ENCODE measurements around the gene APCS. TPM values are rescaled to one million over a fixed set of nuclear protein-coding genes. Genes with fewer than 3 reads are reported as not detected.

The APCS gene
- total and polyA plus RNA-seq, 2 of the 8 experiments (the other 6 are each of a cell fraction or from before 2014, with no cell fraction given), result not detected

DNA sequence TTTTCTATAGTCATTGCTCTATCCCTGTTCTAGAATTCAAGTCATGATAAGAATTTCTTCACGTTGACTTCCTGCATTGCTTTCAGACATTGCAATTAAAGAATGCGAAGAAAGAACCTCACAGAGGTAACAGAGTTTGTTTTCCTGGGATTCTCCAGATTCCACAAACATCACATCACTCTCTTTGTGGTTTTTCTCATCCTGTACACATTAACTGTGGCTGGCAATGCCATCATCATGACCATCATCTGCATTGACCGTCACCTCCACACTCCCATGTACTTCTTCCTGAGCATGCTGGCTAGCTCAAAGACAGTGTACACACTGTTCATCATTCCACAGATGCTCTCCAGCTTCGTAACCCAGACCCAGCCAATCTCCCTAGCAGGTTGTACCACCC lies 10.6 kb downstream of the APCS start:
- Histone ChIP-seq H2BK12ac (ENCODE audit: low read depth, low read length) (peak overlapping the region; percentile 78), H4K91ac (replicated peaks; ENCODE audit: insufficient read length, low read length) (no peak overlapping the region), H3K4me1 (replicated peaks in 1 of 4; ENCODE audit: control insufficient read depth in 3 of 4, insufficient read depth in 4 of 4, low read length in 3 of 4) (no peaks in the 10 kb centered on the region), H3K18ac (ENCODE audit: extremely low read depth, low read length) (no peak overlapping the region), H3K4me2 (ENCODE audit: insufficient read depth in 1 of 2, low read depth in 2 of 2, low read length in 2 of 2) (no peak overlapping the region), H3K27me3 (replicated peaks in 1 of 4; ENCODE audit: control insufficient read depth in 3 of 4, extremely low read depth in 1 of 4, insufficient read depth in 3 of 4, low read length in 3 of 4) (no peaks in the 10 kb centered on the region), H2BK120ac (replicated peaks; ENCODE audit: low read depth, low read length) (no peak overlapping the region), H3K36me3 (ENCODE audit: control insufficient read depth in 2 of 4, insufficient read depth in 4 of 4, low read length in 3 of 4) (no peaks in the 10 kb centered on the region), H2AFZ (ENCODE audit: low read length) (no peak overlapping the region), H2BK20ac (ENCODE audit: low read length) (no peak overlapping the region), H3K9ac (replicated peaks in 1 of 4; ENCODE audit: extremely low read depth in 1 of 4, low read depth in 3 of 4, low read length in 3 of 4) (no peak overlapping the region), H3K23ac (ENCODE audit: insufficient read length) (no peak overlapping the region), H3K4me3 (ENCODE audit: extremely low read depth in 1 of 4, insufficient read depth in 2 of 4, low read depth in 3 of 4, low read length in 4 of 4) (no peak overlapping the region), H3K79me1 (ENCODE audit: low read depth, low read length) (no peaks in the 10 kb centered on the region), H3K27ac (ENCODE audit: low read depth, low read length) (no peak overlapping the region), H3K56ac (replicated peaks; ENCODE audit: insufficient read length, low read depth, low read length) (no peak overlapping the region), H4K8ac (ENCODE audit: extremely low read depth, insufficient read depth, low read length) (no peak overlapping the region; the same call in 1 of the 2 replicates), H3K9me3 (ENCODE audit: insufficient read depth in 2 of 2, low read depth in 1 of 2, low read length in 1 of 2) (peaks cover 45 to 83% of the 10 kb centered on the region in 2 experiments), H2BK5ac (ENCODE audit: low read depth, low read length) (peak overlapping the region; percentile 18; the same call in 1 of the 2 replicates), H4K20me1 (replicated peaks in 1 of 2; ENCODE audit: control insufficient read depth in 1 of 2, insufficient read depth in 2 of 2, low read length in 2 of 2) (no peaks in the 10 kb centered on the region), H4K5ac (ENCODE audit: insufficient read length, low read depth, low read length) (no peak overlapping the region), H3K14ac (ENCODE audit: insufficient read length) (no peak overlapping the region), H2AK5ac (ENCODE audit: low read depth, low read length) (no peak overlapping the region; the same call in 1 of the 2 replicates), H3K79me2 (ENCODE audit: control insufficient read depth in 1 of 2, insufficient read depth in 2 of 2, low read length in 2 of 2) (no peaks in the 10 kb centered on the region), H3K23me2 (ENCODE audit: low read depth, low read length) (no peaks in the 10 kb centered on the region; the same call in 1 of the 2 replicates), H2BK15ac (ENCODE audit: low read length) (no peak overlapping the region), H3K4ac (replicated peaks; ENCODE audit: insufficient read length, low read depth, low read length) (no peak overlapping the region)
- WGBS, 2 experiments (ENCODE audit: extremely low coverage in 1 of 2, insufficient coverage in 1 of 2, insufficient read length in 1 of 2, insufficient replicate concordance in 2 of 2, low coverage in 1 of 2, low lambda C conversion rate in 2 of 2, missing lambda C conversion rate in 1 of 2), result 62% methylated on average over 4 of the region's 4 CpGs; no CpG with 5 or more reads in 1 of the 2 experiments
- TF ChIP-seq NANOG (IDR thresholded peaks at IDR 0.05; ENCODE audit: insufficient read depth, low read depth, low read length, poor library complexity, severe bottlenecking), result no peak
- TF ChIP-seq SIN3A (conservative IDR thresholded peaks at IDR 0.05 in 1 of 2, IDR thresholded peaks at IDR 0.05 in 1 of 2; ENCODE audit: low read depth in 1 of 2, low read length in 2 of 2), result no peak
- TF ChIP-seq TBP (IDR thresholded peaks at IDR 0.05; ENCODE audit: low read depth, low read length), result no peak
- TF ChIP-seq CHD1 (IDR thresholded peaks at IDR 0.05; ENCODE audit: low read depth, low read length), result no peak
- no peak for TF ChIP-seq MAFK (IDR thresholded peaks at IDR 0.05; ENCODE audit: low read depth, low read length)
- DNase-seq (ENCODE audit: low read depth in 1 of 2, low spot score in 2 of 2) (no peak), FAIRE-seq (no peak)
- POLR2A ChIA-PET (ENCODE audit: partially characterized antibody), result no interaction called here
- CTCF ChIA-PET (ENCODE audit: partially characterized antibody), result no interaction called here

All from H1 (cell line).